Transverse colon (tissue), 3 donors: ENCODE measurements around the gene ANKIB1.

Source experiments
- EP300 ChIP-seq: sonication (generic); formaldehyde crosslinking; IDR thresholded peaks from one replicate; pipeline ENCODE4 v1.6.1; 2017; ENCODE audit warnings: antibody characterized with exemption, low read depth
- POLR2A ChIP-seq: fragments of 450-650 bp; IDR thresholded peaks from one replicate; pipeline ENCODE4 v1.6.1; 2016; ENCODE audit warnings: antibody characterized with exemption, mild to moderate bottlenecking, moderate library complexity
- TF ChIP-seq, protein P1 (sequence below), 5 experiments: fragments of 200-600 bp in 3 of 5; fragments of 450-650 bp in 2 of 5; sonication (generic) in 3 of 5; IDR thresholded peaks; 1 replicate in 2 of 5; 2 replicates in 3 of 5; pipeline ENCODE4 v1.5.1; 2016 to 2017; ENCODE audit warnings: antibody characterized with exemption in 5 of 5, inconsistent platforms in 3 of 5, mild to moderate bottlenecking in 2 of 5, moderate library complexity in 1 of 5

DNA sequence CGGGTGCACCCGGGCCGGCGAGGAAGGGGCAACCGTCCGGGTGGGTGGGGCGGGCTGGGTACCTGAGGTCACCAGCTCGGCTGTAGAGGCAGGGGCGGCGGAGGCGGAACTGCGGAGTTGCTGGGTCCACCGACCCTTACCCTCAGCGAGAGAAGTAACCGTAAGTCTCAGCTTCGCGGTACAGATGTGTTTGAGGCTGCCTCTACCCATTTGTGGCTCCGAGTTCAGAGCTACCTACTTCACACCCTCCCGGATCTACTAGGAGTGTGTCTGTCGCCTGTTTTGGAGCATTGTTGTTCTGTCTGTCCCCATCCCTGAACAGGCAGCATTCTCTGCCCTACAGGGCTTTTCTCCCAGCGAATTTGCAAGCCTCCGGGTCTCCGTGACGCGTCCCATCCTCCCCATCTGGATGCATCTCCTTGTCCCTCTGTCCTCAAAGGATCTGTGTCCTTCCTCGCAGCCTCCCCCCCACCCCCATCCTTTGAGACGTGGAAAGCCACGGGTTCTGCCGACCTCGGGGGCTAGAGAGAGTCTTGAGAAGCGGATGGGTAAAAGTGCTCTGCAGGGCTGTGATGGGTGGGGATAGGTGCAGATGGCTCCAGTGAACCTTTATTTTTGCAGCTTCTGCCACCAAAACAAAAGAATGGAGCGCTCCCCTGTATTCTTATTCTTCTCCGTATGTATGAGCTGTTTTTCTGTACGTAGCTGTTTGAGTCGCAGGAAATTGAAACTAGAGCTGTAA is 757 bp downstream of the ANKIB1 start:
- TF ChIP-seq EP300 (no peak), POLR2A (no peak)
- TF ChIP-seq, protein P1, sequence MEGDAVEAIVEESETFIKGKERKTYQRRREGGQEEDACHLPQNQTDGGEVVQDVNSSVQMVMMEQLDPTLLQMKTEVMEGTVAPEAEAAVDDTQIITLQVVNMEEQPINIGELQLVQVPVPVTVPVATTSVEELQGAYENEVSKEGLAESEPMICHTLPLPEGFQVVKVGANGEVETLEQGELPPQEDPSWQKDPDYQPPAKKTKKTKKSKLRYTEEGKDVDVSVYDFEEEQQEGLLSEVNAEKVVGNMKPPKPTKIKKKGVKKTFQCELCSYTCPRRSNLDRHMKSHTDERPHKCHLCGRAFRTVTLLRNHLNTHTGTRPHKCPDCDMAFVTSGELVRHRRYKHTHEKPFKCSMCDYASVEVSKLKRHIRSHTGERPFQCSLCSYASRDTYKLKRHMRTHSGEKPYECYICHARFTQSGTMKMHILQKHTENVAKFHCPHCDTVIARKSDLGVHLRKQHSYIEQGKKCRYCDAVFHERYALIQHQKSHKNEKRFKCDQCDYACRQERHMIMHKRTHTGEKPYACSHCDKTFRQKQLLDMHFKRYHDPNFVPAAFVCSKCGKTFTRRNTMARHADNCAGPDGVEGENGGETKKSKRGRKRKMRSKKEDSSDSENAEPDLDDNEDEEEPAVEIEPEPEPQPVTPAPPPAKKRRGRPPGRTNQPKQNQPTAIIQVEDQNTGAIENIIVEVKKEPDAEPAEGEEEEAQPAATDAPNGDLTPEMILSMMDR (IDR thresholded peaks at IDR 0.05) = no peak
